ENCODE data around the gene SLC7A9.
"Not testable (repeated sequence)": the region's sequence is repeated elsewhere in the genome, so short reads cannot be mapped to it uniquely, and the experiment has no call there.

SLC7A9 gene

DNA sequence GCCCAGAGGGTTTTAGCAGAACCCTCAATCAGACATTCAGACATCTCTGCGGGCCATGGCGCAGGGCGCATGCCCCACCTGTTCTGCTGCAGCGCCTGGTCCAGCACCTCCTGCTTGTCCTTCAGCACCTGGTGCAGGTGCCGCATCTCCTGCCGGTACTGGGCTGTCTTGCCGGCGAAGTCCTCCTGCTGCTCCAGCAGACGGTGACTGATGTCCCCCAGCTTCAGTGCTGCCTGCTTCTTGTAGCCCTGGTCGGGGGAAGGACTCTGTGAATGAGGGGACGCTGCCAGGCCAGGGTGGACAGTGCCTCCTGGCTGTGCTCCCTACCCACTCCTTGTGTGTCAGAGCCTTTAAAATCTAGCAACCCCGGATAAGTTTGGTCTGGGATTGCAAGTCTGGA, 12.2 kb upstream of the SLC7A9 start:
- DNase-seq = no peak

DNA sequence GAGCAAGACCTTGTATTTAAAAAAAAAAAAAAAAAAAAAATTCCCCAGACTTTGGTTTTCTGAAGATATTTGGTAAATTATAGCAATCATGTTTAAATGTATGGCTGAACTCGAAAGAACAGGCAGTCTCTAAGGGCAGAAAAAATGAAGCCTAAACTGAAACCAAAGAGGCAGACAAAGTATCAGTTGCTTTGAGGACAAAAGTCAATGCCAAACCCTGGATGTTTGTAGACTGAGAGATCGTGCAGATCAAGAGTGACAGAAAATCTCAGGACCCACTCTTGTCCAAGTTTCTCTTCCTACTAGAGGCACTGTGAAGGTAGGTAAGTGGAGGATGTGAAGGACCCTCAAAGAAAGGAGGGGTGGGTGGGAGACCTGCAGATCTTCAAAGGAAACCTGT, 11.1 kb upstream of the SLC7A9 start:
- DNase-seq = no peak

DNA sequence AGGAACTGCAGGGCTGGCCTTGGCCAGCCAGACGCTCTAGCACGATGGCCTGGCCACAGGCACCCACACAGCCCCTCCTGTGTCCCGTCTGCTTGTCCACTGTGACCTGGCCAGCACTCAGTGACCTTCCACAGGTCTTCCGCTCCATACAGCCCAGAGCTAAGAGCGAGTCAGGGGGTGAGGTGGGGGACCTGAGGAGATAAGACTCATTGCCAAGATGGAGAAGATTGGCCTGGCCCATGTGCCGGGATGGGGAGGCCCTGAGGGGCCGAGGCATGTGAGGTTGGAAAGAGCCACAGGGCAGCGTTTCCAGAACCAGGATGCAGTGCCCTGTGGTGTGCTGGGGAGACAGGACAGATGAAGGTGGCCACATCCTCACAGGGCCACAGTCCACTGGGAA, 10.2 kb upstream of the SLC7A9 start:
- DNase-seq = no peak

GRCh38 chr19:32878988-32879387, 9.4 kb upstream of the SLC7A9 start:
- DNase-seq = no peak

GRCh38 chr19:32877977-32878745, 8.6 kb upstream of the SLC7A9 start:
- no peak for DNase-seq

DNA sequence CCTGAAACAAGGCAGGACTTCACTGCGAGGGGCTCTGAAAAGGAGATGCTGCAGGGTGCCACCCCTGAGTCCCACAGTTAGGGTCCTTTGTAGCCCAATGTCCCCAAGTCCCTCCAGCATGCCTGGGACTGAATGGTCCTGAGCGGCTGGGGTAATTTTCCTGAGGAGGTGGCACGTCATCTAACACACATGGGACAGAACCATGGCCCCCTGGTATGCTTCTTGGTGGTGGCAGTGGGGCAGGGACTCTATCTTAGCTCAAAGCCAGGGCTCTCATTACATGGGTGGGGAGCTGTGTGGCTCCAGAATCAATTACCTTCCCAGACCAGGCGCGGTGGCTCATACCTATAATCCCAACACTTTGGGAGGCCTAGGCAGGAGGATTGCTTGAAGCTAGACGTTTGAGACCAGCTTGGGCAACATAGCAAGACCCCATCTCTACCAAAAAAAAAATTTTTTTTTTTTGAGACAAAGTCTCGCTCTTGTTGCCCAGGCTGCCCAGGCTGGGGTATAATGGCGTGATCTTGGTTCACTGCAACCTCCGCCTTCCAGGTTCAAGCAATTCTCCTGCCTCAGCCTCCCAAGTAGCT, 7.9 kb upstream of the SLC7A9 start:
- DNase-seq = no peak

DNA sequence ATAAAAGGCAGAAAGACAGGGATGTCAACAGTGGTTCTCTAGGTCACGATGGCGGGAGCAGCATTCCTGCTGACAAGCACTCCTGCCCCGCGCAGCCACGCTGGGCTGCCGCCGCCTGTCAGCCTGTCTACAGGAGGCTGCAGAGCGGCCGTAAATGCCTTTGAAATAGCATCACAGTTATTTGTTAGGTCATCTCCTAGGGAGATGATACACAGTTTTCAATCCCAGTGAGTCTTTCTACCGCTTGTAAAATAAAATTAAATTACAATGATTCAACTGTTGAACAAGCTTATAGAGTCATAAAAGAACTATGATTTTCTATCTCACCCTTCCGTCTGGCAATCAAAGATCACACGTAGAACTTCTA, 7.3 kb upstream of the SLC7A9 start:
- DNase-seq = no peak

GRCh38 chr19:32876236-32876918, 6.8 kb upstream of the SLC7A9 start:
- no peak for DNase-seq

- no peak for DNase-seq
Observed at GRCh38 chr19:32875428-32875827, 5.9 kb upstream of the SLC7A9 start.

DNA sequence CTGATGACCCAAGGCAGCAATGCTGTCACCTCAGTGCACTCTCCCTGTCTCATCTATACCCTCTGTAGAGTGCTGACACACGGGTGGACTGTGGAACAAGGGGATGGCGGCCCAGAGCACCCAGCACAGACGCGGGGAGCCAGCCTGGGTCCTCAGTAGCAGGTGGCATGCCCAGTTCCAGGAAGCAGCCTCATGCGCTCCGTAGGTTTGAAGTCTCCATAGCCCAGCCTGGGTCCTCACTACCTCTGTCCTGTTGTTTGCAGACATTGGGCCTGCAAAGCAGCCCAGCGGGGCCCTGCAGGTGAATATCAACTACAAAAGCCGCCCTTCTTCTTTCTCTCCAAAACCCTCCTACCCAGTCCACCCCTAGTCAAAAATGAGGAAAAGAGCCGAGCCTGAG, 5.0 kb upstream of the SLC7A9 start:
- DNase-seq = no peak

- no peak for DNase-seq
Observed at GRCh38 chr19:32873247-32873959, 3.8 kb upstream of the SLC7A9 start.

DNA sequence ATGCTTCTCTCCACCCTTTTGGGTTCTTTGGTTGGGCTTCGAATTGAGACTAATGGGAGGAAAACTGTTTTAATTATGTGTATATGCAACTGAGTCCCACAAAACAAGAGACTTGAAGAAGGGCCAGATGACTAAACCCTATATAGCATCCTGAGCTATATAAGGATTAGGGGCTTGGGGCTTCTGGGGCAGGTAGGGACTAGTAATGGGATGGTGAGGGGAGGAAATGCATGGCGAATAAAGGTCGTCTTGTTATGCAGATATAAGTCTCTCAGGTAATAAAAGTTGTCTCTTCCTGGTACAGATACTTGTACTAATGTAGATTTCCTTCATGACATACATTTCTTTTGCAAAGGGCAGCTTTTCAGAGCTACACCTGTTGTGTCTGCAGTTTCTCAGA, 2.8 kb upstream of the SLC7A9 start:
- DNase-seq = no peak

GRCh38 chr19:32870981-32871451, 1.4 kb upstream of the SLC7A9 start:
- DNase-seq = no peak

DNA sequence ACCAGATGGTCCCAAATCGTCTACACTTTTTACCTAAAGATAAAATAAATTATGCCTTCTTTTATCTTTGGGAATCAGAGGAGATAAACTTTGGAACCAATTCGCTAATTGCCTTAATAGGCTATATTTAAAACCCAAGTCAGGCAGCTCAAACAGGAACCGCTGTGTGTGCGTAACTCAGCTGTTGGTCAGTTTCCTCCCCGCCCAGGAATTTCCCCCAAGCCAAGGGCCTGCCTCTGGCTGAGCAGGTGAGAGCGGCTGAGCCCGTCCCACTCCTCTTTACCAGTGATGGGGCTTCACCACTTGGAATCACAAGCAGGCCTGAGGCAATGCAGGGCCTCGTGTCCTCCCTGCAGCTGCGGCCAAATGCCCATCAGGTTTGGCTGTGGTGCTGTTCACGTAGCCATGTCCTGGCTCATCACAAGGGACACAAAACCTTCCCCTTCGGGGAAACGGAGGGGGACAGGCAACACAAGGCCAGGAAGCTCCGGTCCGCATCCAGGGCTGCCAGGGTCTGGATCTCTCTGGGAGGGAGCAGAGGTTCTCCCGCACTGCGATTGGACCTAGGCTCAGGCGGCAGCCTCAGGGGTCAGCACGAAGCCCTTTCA, 503 bp upstream of the SLC7A9 start:
- no peak for DNase-seq

GRCh38 chr19:32868206-32868950, 1.2 kb downstream of the SLC7A9 start:
- no peak for DNase-seq

DNA sequence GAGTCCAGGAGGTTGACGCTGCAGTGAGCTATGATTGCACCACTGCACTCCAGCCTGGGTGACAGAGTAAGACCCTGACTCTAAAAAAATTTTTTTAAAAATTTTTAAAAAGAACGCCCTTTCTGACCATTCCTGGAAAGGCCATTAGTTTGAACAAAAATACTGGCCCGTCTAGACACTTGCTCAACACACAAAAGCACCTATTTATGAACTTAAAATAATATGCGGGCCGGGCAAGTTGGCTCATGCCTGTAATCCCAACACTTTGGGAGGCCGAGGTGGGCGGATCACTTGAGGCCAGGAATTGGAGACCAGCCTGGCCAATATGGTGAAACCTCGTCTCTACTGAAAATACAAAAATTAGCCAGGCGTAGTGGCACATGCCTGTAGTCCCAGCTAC, 2.1 kb downstream of the SLC7A9 start:
- DNase-seq = not testable (repeated sequence)

DNA sequence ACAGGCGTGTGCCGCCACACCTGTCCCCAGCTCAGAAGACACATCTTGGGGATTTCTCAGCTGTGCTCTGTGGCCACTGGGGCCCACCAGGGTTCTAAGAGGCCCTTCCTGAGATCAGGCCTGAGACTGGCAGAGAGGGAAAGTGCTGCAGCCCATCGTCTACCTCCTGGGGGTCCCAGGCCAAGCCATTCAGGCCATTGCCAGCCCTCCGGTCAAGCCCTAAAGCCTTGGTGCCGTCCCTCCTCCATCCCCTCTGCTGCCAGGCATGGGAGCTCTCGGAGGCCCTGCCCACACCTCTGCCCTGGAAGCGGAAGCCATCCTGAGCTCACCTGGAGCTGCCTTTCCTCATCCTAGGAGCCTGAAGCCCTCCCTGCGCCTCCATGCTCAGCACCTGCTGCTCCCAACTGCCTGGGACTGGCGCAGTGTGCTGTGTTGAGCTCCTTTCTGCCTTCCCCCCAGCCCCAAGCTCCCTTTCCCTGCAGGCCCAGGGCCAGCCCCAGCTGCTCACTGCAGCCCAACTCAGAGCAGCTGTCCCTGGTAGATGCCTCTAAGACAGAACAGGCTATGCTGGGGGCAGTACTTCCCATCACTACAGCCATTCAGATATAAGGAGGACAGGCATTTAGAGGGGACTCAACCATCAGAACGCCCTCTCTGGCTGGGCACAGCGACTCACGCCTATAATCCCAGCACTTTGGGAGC, 2.9 kb downstream of the SLC7A9 start:
- DNase-seq = no peak

DNA sequence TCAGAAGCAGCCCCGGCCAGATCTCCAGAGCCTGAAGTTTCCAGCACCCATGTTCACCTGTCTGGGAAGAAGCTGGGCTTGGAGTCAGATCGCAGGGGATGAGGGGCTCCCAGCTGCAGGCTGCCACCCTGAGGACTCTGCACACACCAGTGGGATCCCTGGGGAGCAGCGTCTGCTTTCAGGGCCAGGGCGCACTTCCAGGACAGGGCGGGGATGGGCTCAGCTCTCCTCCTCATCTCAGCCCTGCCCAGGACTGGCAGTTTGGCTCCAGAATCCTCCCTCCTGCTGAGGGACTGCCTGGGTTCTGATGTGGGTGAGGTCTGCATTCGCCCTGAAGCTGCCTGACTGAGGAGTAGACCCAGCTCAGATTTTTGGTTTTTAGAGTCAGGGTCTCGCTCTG, 3.5 kb downstream of the SLC7A9 start:
- no peak for DNase-seq

GRCh38 chr19:32865326-32865725, 4.2 kb downstream of the SLC7A9 start:
- DNase-seq = no peak

- no peak for DNase-seq
Observed at GRCh38 chr19:32864318-32865007, 5.1 kb downstream of the SLC7A9 start.

- no peak for DNase-seq
Observed at GRCh38 chr19:32863841-32864240, 5.7 kb downstream of the SLC7A9 start.

All from activated CD4-positive, alpha-beta T cell treated with anti-CD3 and anti-CD28 coated beads for 4 hours (primary cell).